ENCODE measurements around the gene VWA8. TPM values are rescaled to one million over a fixed set of nuclear protein-coding genes. Genes with fewer than 3 reads are reported as not detected.

VWA8 gene
- total and polyA plus RNA-seq, 7 donors: 3.0 to 37.5 (median 24.7) TPM

GRCh38 chr13:41935501-41935900 lies 25.4 kb downstream of the VWA8 start:
- Histone ChIP-seq H3K36me3 (no peaks in the 10 kb centered on the region), H3K9me3 (no peaks in the 10 kb centered on the region), H3K27ac (no peak overlapping the region), H3K4me1 (peaks cover 0 to 7% (median 0%) of the 10 kb centered on the region in 4 donors), H3K4me3 (no peak overlapping the region), H3K27me3 (no peaks in the 10 kb centered on the region)
- 17 to 59% methylated on average over 1 of the region's 1 CpG for WGBS, 2 donors
- DNase-seq: no peak
- TF ChIP-seq POLR2A (IDR thresholded peaks at IDR 0.05) (no peak), EP300 (IDR thresholded peaks at IDR 0.05) (no peak), CTCF (IDR thresholded peaks at IDR 0.05) (no peak), POLR2AphosphoS5 (IDR thresholded peaks at IDR 0.05) (no peak)
- intact Hi-C loops (cut with DNase I): no loop called here

- H3K27me3 ChIP-seq: no peaks in the 10 kb centered on the region
- H3K27ac ChIP-seq: no peak overlapping the region
- peaks cover 0 to 7% (median 0%) of the 10 kb centered on the region in 4 donors for H3K4me1 ChIP-seq
- no peak for DNase-seq
- TF ChIP-seq POLR2A (IDR thresholded peaks at IDR 0.05) (no peak), EP300 (IDR thresholded peaks at IDR 0.05) (no peak), POLR2AphosphoS5 (IDR thresholded peaks at IDR 0.05) (no peak), CTCF (IDR thresholded peaks at IDR 0.05) (no peak)
- no peaks in the 10 kb centered on the region for H3K36me3 ChIP-seq
- 95 to 100% methylated on average over 1 of the region's 1 CpG for WGBS, 2 donors
- H3K9me3 ChIP-seq: no peaks in the 10 kb centered on the region
- no peak overlapping the region for H3K4me3 ChIP-seq
- intact Hi-C loops (cut with DNase I): no loop called here
These were observed 25.9 kb downstream of the VWA8 start for GRCh38 chr13:41934994-41935393.

GRCh38 chr13:41934120-41934519 lies 26.8 kb downstream of the VWA8 start:
- TF ChIP-seq POLR2AphosphoS5 (IDR thresholded peaks at IDR 0.05) (no peak), CTCF (IDR thresholded peaks at IDR 0.05) (no peak), POLR2A (IDR thresholded peaks at IDR 0.05) (no peak), EP300 (IDR thresholded peaks at IDR 0.05) (no peak)
- no peaks in the 10 kb centered on the region for H3K36me3 ChIP-seq
- WGBS, 2 donors: 100% methylated on average over 1 of the region's 1 CpG
- intact Hi-C loops (cut with DNase I): no loop called here
- H3K27me3 ChIP-seq: no peaks in the 10 kb centered on the region
- H3K27ac ChIP-seq: no peak overlapping the region
- H3K4me1 ChIP-seq: peaks cover 0 to 5% (median 0%) of the 10 kb centered on the region in 4 donors
- no peak overlapping the region for H3K4me3 ChIP-seq
- no peaks in the 10 kb centered on the region for H3K9me3 ChIP-seq
- DNase-seq: no peak

- no peak for TF ChIP-seq EP300 (IDR thresholded peaks at IDR 0.05)
- TF ChIP-seq POLR2AphosphoS5 (IDR thresholded peaks at IDR 0.05): no peak
- no peak for TF ChIP-seq CTCF (IDR thresholded peaks at IDR 0.05)
- no peak for TF ChIP-seq POLR2A (IDR thresholded peaks at IDR 0.05)
- Histone ChIP-seq H3K27ac (no peak overlapping the region), H3K9me3 (no peaks in the 10 kb centered on the region), H3K36me3 (no peaks in the 10 kb centered on the region), H3K4me1 (peaks cover 0 to 13% (median 4%) of the 10 kb centered on the region in 4 donors), H3K4me3 (no peak overlapping the region), H3K27me3 (no peaks in the 10 kb centered on the region)
- DNase-seq: no peak
- intact Hi-C loops (cut with DNase I): no loop called here
- WGBS, 2 donors: 98 to 100% methylated on average over 1 of the region's 1 CpG
These were observed 29.6 kb downstream of the VWA8 start for GRCh38 chr13:41931337-41931736.

GRCh38 chr13:41930154-41930553 lies 30.8 kb downstream of the VWA8 start:
- 97 to 98% methylated on average over 5 of the region's 5 CpGs for WGBS, 2 donors
- H3K4me3 ChIP-seq: no peak overlapping the region
- H3K27me3 ChIP-seq: no peaks in the 10 kb centered on the region
- DNase-seq: no peak
- H3K27ac ChIP-seq: no peak overlapping the region
- H3K36me3 ChIP-seq: peaks cover 0 to 6% (median 0%) of the 10 kb centered on the region in 4 donors
- peaks cover 0 to 3% (median 0%) of the 10 kb centered on the region in 4 donors for H3K9me3 ChIP-seq
- intact Hi-C loops (cut with DNase I): no loop called here
- peaks cover 0 to 13% (median 4%) of the 10 kb centered on the region in 4 donors for H3K4me1 ChIP-seq
- no peak for TF ChIP-seq POLR2AphosphoS5 (IDR thresholded peaks at IDR 0.05)
